Mucosa of descending colon (tissue), 3 donors: ENCODE results near the gene PLXNA4. TPM values are rescaled to one million over a fixed set of nuclear protein-coding genes. Genes with fewer than 3 reads are reported as not detected.
"Not testable (repeated sequence)": the region's sequence is repeated elsewhere in the genome, so short reads cannot be mapped to it uniquely, and the experiment has no call there.

Experiments
- ATAC-seq: fragments of 200-7000 bp; cut with Tn5 transposase; one replicate; pipeline ENCODE4 v1.9.1; 2020; ENCODE audit warnings: mild to moderate bottlenecking, moderate library complexity
- DNase-seq, 3 donors: peaks; one replicate each; pipeline ENCODE4 v3.0.0-alpha.2; 2020
- H3K36me3 ChIP-seq: fragments of 200-600 bp; one replicate; pipeline ENCODE4 v1.8.0; 2021; ENCODE audit warnings: low read depth, mild to moderate bottlenecking
- H3K4me1 ChIP-seq: fragments of 200-600 bp; one replicate; pipeline ENCODE4 v1.8.0; 2021; ENCODE audit warnings: low read depth, mild to moderate bottlenecking
- H3K4me3 ChIP-seq: fragments of 200-600 bp; one replicate; pipeline ENCODE4 v1.8.0; 2021; ENCODE audit warnings: mild to moderate bottlenecking
- H3K9me3 ChIP-seq: fragments of 200-600 bp; one replicate; pipeline ENCODE4 v1.8.0; 2021; ENCODE audit warnings: mild to moderate bottlenecking
- intact Hi-C, 2 donors: fragments of 100-400 bp; cut with DNase I in 1 of 2; cut with micrococcal nuclease in 1 of 2; formaldehyde crosslinking; loops; one replicate each; pipeline versions ENCODE4 v1.11.0 to v1.11.1; 2022; cut with DNase I, micrococcal nuclease
- total RNA-seq, 3 donors: library from RNA; stranded (reverse); fragmentation: NEBNext Ultra II Directional in 2 of 3; extraction: Animal tissue kit (Norgen Biotek cat#: 25700) in 2 of 3; gene quantifications; one replicate each; pipeline versions ENCODE4 v1.2.1 to v1.2.4, GENCODE V29; 2021 to 2023
- TF ChIP-seq, protein P1 (sequence below): fragments of 200-600 bp; IDR thresholded peaks from one replicate; pipeline ENCODE4 v1.8.0; 2022; ENCODE audit warnings: antibody characterized with exemption, mild to moderate bottlenecking
- donor health status: DM: no; HTN: no; CAD: no; lungs with moderate emphysema.
- donor health status: DM: no; HTN: no; CAD: no.
- donor health status: DM: no; HTN: yes; CAD: no.

The PLXNA4 gene
- total RNA-seq, 3 donors from 2014 or later: 0.78 to 3.5 (median 2.7) TPM

DNA sequence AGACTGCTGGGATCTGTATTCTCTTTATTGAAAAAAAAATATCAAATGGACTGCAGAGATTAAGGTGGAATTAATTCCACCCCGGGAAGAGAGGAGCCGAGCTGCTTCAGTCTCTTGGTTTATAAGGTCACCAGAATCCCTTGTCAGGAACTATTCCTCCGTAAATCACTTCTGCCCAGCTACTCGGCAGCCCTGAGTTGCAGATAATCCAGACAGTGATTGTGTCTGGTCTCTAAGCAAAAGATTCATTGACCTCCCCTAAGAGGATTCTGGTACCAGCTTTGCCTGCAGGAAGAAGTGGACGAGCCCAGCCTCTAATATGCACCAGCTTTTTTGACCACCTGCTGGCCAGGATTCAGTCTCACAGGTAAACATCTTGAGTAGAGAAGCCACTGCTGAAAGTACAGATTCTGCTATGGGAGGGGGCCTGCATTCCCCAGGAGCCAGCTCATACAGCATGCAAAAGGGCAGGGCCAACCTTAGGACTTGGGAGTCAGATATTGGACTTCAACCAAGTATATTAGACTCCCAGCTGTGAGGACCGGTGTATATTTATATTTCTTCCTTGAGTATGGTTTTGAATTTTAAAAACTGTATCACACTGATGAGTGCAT, 27.1 kb upstream of the PLXNA4 start:
- Histone ChIP-seq H3K4me3 (no peak overlapping the region), H3K4me1 (no peaks in the 10 kb centered on the region), H3K9me3 (no peaks in the 10 kb centered on the region), H3K36me3 (no peaks in the 10 kb centered on the region)
- intact Hi-C loops: no loop called here
- no peak for DNase-seq
- TF ChIP-seq, protein P1, sequence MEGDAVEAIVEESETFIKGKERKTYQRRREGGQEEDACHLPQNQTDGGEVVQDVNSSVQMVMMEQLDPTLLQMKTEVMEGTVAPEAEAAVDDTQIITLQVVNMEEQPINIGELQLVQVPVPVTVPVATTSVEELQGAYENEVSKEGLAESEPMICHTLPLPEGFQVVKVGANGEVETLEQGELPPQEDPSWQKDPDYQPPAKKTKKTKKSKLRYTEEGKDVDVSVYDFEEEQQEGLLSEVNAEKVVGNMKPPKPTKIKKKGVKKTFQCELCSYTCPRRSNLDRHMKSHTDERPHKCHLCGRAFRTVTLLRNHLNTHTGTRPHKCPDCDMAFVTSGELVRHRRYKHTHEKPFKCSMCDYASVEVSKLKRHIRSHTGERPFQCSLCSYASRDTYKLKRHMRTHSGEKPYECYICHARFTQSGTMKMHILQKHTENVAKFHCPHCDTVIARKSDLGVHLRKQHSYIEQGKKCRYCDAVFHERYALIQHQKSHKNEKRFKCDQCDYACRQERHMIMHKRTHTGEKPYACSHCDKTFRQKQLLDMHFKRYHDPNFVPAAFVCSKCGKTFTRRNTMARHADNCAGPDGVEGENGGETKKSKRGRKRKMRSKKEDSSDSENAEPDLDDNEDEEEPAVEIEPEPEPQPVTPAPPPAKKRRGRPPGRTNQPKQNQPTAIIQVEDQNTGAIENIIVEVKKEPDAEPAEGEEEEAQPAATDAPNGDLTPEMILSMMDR: no peak
- ATAC-seq: no peak

GRCh38 chr7:132601783-132602182, 25.5 kb upstream of the PLXNA4 start:
- H3K4me3 ChIP-seq: no peak overlapping the region
- DNase-seq (no peak), ATAC-seq (no peak)
- TF ChIP-seq, protein P1: no peak
- H3K4me1 ChIP-seq: no peaks in the 10 kb centered on the region
- no peaks in the 10 kb centered on the region for H3K36me3 ChIP-seq
- intact Hi-C loops: no loop called here
- H3K9me3 ChIP-seq: no peaks in the 10 kb centered on the region

- TF ChIP-seq, protein P1: no peak
- intact Hi-C loops: no loop called here
- Histone ChIP-seq H3K9me3 (no peaks in the 10 kb centered on the region), H3K36me3 (no peaks in the 10 kb centered on the region), H3K4me1 (no peaks in the 10 kb centered on the region), H3K4me3 (no peak overlapping the region)
- ATAC-seq (no peak), DNase-seq (no peak)
These were observed 20.3 kb upstream of the PLXNA4 start for GRCh38 chr7:132596588-132596987.

DNA sequence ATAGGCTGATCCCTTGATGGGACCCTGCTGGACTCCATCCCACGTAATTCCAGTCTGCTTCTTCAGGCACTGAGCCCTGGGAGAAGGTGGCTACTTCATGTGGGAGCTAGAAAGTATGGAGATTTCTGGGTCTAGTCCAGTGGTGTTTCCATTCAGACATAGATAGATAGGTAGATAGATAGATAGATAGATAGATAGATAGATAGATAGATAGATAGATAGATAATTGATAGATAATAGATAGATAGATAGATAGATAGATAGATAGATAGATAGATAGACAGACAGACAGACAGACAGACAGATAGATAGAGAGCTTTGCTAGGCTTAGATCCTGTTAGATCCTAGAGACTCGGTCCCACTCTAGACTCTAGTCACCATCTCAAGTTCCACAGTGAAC, 18.5 kb upstream of the PLXNA4 start:
- DNase-seq, intact Hi-C loops, H3K4me3 ChIP-seq, H3K36me3 ChIP-seq, ATAC-seq, H3K9me3 ChIP-seq, H3K4me1 ChIP-seq: not testable (repeated sequence)

- Histone ChIP-seq H3K36me3 (no peaks in the 10 kb centered on the region), H3K9me3 (no peaks in the 10 kb centered on the region), H3K4me1 (no peaks in the 10 kb centered on the region), H3K4me3 (no peak overlapping the region)
- ATAC-seq (no peak), DNase-seq (no peak)
- TF ChIP-seq, protein P1: no peak
- intact Hi-C loops: no loop called here
These were observed 16.7 kb upstream of the PLXNA4 start for GRCh38 chr7:132592936-132593335.

GRCh38 chr7:132592231-132592920, 16.1 kb upstream of the PLXNA4 start:
- DNase-seq (no peak), ATAC-seq (no peak)
- intact Hi-C loops: no loop called here
- TF ChIP-seq, protein P1: no peak
- Histone ChIP-seq H3K9me3 (no peaks in the 10 kb centered on the region), H3K4me3 (no peak overlapping the region), H3K4me1 (no peaks in the 10 kb centered on the region), H3K36me3 (no peaks in the 10 kb centered on the region)
